Testis (tissue), 2 donors: ENCODE results near the gene PRKAG2.

ENCODE experiments used
- CTCF ChIP-seq, 3 experiments: fragments of 450-650 bp in 2 of 3; fragments of 200-600 bp in 1 of 3; sonication (generic) in 1 of 3; IDR thresholded peaks; one replicate each; pipeline ENCODE4 v1.5.1; 2016 to 2019; ENCODE audit warnings: antibody characterized with exemption in 3 of 3, mild to moderate bottlenecking in 2 of 3, moderate library complexity in 1 of 3
- POLR2A ChIP-seq: fragments of 450-650 bp; IDR thresholded peaks from one replicate; pipeline ENCODE4 v1.6.1; 2017; ENCODE audit warnings: antibody characterized with exemption, mild to moderate bottlenecking, moderate library complexity

GRCh38 chr7:151515276-151515565 is 361.7 kb downstream of the PRKAG2 start:
- no peak for TF ChIP-seq CTCF (IDR thresholded peaks at IDR 0.05)
- no peak for TF ChIP-seq POLR2A
